C1 segment of cervical spinal cord (tissue), 14 donors: Measurements from ENCODE around the gene KLHL42.
"Not testable (repeated sequence)": the region's sequence is repeated elsewhere in the genome, so short reads cannot be mapped to it uniquely, and the experiment has no call there.

Experiments
- DNase-seq, 14 donors: peaks; one replicate each; lab custom pipeline; 2025; lab: John Stamatoyannopoulos, UW

The KLHL42 gene

GRCh38 chr12:27817766-27818165 is 37.7 kb downstream of the KLHL42 start:
- DNase-seq = no peak

- DNase-seq = no peak
Observed at GRCh38 chr12:27818401-27818918, 38.4 kb downstream of the KLHL42 start.

- no peak for DNase-seq
Observed at GRCh38 chr12:27820564-27820963, 40.5 kb downstream of the KLHL42 start.

GRCh38 chr12:27821259-27821973 is 41.4 kb downstream of the KLHL42 start:
- peak in 4 of 14 donors; percentile 3 to 29 (median 7) for DNase-seq

- DNase-seq = no peak
Observed at GRCh38 chr12:27822076-27822712, 42.2 kb downstream of the KLHL42 start.

- no peak for DNase-seq
Observed at GRCh38 chr12:27823038-27823437, 43.0 kb downstream of the KLHL42 start.

- no peak for DNase-seq
Observed at GRCh38 chr12:27824126-27824842, 44.3 kb downstream of the KLHL42 start.

- no peak for DNase-seq
Observed at GRCh38 chr12:27826076-27826475, 46.0 kb downstream of the KLHL42 start.

- no peak for DNase-seq
Observed at GRCh38 chr12:27828196-27828595, 48.2 kb downstream of the KLHL42 start.

- DNase-seq = no peak
Observed at GRCh38 chr12:27838543-27839185, 58.6 kb downstream of the KLHL42 start.

- DNase-seq = no peak
Observed at GRCh38 chr12:27840229-27840999, 60.4 kb downstream of the KLHL42 start.

GRCh38 chr12:27841392-27841882 is 61.4 kb downstream of the KLHL42 start:
- no peak for DNase-seq

- no peak for DNase-seq
Observed at GRCh38 chr12:27843714-27844245, 63.7 kb downstream of the KLHL42 start.

GRCh38 chr12:27844366-27845090 is 64.5 kb downstream of the KLHL42 start:
- peak in 1 of 14 donors; percentile 92 for DNase-seq

GRCh38 chr12:27845187-27845586 is 65.2 kb downstream of the KLHL42 start:
- DNase-seq = no peak

- DNase-seq = not testable (repeated sequence)
Observed at GRCh38 chr12:27845706-27846105, 65.7 kb downstream of the KLHL42 start.

- not testable (repeated sequence) for DNase-seq
Observed at GRCh38 chr12:27847293-27847692, 67.3 kb downstream of the KLHL42 start.

GRCh38 chr12:27851311-27851710 is 71.3 kb downstream of the KLHL42 start:
- DNase-seq = no peak

GRCh38 chr12:27852117-27852516 is 72.1 kb downstream of the KLHL42 start:
- no peak for DNase-seq
